Measurements from ENCODE around the gene SLC19A2.

DNA sequence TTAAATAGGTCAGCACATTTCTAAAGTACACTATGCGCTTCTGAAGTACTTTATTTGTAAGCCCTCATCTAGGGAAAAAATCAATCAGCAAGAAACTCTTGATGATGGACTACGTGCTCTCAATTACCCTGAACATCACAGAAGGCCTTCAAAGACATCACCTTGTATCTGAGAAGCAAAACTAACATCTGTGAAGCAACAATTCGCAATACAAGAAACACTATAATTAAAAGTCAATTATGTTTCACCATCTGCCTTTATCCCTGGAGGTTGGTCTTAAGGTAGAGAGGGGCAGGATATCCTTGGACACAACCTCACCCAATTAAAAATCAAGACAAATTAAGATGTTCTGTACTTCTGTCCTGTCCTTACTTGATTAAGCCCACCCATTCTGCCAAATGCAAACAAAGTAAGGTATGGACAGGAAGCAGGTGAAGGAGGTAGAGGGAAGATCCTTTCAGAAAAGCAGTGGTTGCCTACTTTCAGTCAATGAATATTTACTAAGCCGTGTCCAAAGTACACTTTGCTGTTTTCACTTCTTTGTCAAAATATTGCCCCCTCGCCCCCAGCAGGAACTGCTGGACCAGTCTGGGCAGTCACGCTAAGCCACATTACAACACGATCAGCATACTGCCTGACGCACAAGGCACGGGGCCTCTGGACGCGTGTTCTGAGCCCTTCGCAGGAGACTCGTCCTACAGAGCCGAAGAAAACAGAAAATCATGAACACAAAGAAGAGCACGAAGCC, 887 bp downstream of the SLC19A2 start:
- TF ChIP-seq CTCF (IDR thresholded peaks at IDR 0.05) (peak in 1 of 4 experiments; percentile 7), POLR2A (IDR thresholded peaks at IDR 0.05) (no peak)
